Gastrocnemius medialis (tissue), 4 donors: ENCODE data around the gene ZFYVE21. TPM values are rescaled to one million over a fixed set of nuclear protein-coding genes. Genes with fewer than 3 reads are reported as not detected.
A peak's percentile ranks its signal among the peaks of the same experiment; 100 is the strongest.

Experiments
- ATAC-seq, 2 donors: fragments of 150-250 bp; one replicate each; pipeline ENCODE4 v1.9.1; 2016
- DNase-seq, 2 donors: peaks; one replicate each; pipeline ENCODE4 v3.0.0-alpha.2; 2019
- H3K27ac ChIP-seq, 4 donors: fragments of 200-600 bp; sonication (generic); 1 replicate in 1 of 4; 2 replicates in 3 of 4; pipeline ENCODE4 v1.5.1; 2016 to 2018; ENCODE audit warnings: mild to moderate bottlenecking in 2 of 4, moderate library complexity in 1 of 4
- H3K27me3 ChIP-seq, 3 donors: fragments of 200-600 bp; sonication (generic) in 2 of 3; 1 replicate in 1 of 3; 2 replicates in 2 of 3; pipeline versions ENCODE4 v1.5.1 to v1.6.0; 2016 to 2019; ENCODE audit warnings: mild to moderate bottlenecking in 1 of 3, moderate library complexity in 1 of 3
- H3K36me3 ChIP-seq, 2 donors: fragments of 200-600 bp; sonication (generic) in 1 of 2; one replicate each; pipeline ENCODE4 v1.5.1; 2017 to 2018
- H3K4me1 ChIP-seq, 2 donors: fragments of 200-600 bp; sonication (generic) in 1 of 2; one replicate each; pipeline ENCODE4 v1.5.1; 2016 to 2017; ENCODE audit warnings: mild to moderate bottlenecking in 2 of 2
- H3K4me3 ChIP-seq, 4 donors: fragments of 200-600 bp; sonication (generic) in 3 of 4; 1 replicate in 1 of 4; 2 replicates in 3 of 4; pipeline ENCODE4 v1.5.1; 2016 to 2019; ENCODE audit warnings: mild to moderate bottlenecking in 2 of 4
- H3K9me3 ChIP-seq, 3 donors: fragments of 200-600 bp; sonication (generic) in 2 of 3; 1 replicate in 1 of 3; 2 replicates in 2 of 3; pipeline ENCODE4 v1.5.1; 2016 to 2019
- POLR2A ChIP-seq, 2 donors: fragments of 450-650 bp; IDR thresholded peaks; one replicate each; pipeline ENCODE4 v1.6.1; 2017; ENCODE audit warnings: antibody characterized with exemption in 2 of 2, mild to moderate bottlenecking in 2 of 2, moderate library complexity in 2 of 2
- in situ Hi-C, 4 donors: fragments of 200-750 bp; cut with MboI; loops; one replicate each; pipeline versions ENCODE4 v1.15.0 to v1.8.0; 2017; ENCODE audit warnings: low sequenced_read_pairs in 4 of 4
- intact Hi-C: fragments of 100-400 bp; cut with DNase I; formaldehyde crosslinking; loops from one replicate; pipeline ENCODE4 v1.15.1; 2023; ENCODE audit warnings: low total_unique reads
- total RNA-seq, 4 donors: library from RNA; depleted of rRNA; stranded (reverse); fragments of >200 nt; gene quantifications; one replicate each; pipeline versions ENCODE4 v1.1.0 to v1.2.3, GENCODE V29; 2016
- TF ChIP-seq, protein P1 (sequence below), 5 experiments: fragments of 450-650 bp in 3 of 5; fragments of 200-600 bp in 2 of 5; sonication (generic) in 2 of 5; IDR thresholded peaks in 4 of 5; conservative IDR thresholded peaks in 1 of 5; 1 replicate in 4 of 5; 2 replicates in 1 of 5; pipeline ENCODE4 v1.5.1; 2016 to 2019; ENCODE audit warnings: antibody characterized with exemption in 5 of 5, mild to moderate bottlenecking in 3 of 5, moderate library complexity in 3 of 5

Gene ZFYVE21
- total RNA-seq, 4 donors from 2014 or later, result 16.2 to 25.8 (median 20.2) TPM

DNA sequence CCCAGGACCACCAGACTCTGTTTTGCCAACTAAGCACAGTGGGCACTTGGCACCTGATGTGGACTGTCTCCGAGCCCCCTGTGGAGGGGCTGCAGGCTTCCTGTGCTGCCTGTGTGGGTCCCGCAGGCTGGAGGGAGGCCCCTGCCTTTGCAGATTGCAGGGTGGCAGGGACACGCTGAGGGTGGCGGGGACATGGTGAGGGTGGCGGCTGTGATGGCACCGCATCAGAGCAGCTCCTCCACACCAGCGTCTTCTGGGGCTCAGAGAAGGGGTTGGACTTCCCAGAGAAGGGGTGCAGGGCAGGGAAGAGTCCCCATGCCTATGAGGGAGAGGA, 8.1 kb downstream of the ZFYVE21 start:
- Histone ChIP-seq H3K27me3 (no peaks in the 10 kb centered on the region), H3K4me1 (peaks cover 32 to 39% of the 10 kb centered on the region in 2 donors), H3K27ac (peak overlapping the region in 3 of 4 donors; percentile 3 to 45 (median 43)), H3K9me3 (no peaks in the 10 kb centered on the region), H3K36me3 (no peaks in the 10 kb centered on the region), H3K4me3 (no peak overlapping the region)
- intact Hi-C loops (no loop called here), in situ Hi-C loops (no loop called here)
- no peak for ATAC-seq
- TF ChIP-seq, protein P1, sequence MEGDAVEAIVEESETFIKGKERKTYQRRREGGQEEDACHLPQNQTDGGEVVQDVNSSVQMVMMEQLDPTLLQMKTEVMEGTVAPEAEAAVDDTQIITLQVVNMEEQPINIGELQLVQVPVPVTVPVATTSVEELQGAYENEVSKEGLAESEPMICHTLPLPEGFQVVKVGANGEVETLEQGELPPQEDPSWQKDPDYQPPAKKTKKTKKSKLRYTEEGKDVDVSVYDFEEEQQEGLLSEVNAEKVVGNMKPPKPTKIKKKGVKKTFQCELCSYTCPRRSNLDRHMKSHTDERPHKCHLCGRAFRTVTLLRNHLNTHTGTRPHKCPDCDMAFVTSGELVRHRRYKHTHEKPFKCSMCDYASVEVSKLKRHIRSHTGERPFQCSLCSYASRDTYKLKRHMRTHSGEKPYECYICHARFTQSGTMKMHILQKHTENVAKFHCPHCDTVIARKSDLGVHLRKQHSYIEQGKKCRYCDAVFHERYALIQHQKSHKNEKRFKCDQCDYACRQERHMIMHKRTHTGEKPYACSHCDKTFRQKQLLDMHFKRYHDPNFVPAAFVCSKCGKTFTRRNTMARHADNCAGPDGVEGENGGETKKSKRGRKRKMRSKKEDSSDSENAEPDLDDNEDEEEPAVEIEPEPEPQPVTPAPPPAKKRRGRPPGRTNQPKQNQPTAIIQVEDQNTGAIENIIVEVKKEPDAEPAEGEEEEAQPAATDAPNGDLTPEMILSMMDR (IDR thresholded peaks at IDR 0.05 in 4 of 5, conservative IDR thresholded peaks at IDR 0.05 in 1 of 5), result no peak
- TF ChIP-seq POLR2A (IDR thresholded peaks at IDR 0.05), result no peak
- no peak for DNase-seq

- TF ChIP-seq POLR2A (IDR thresholded peaks at IDR 0.05), result no peak
- TF ChIP-seq, protein P1 (IDR thresholded peaks at IDR 0.05 in 4 of 5, conservative IDR thresholded peaks at IDR 0.05 in 1 of 5), result no peak
- intact Hi-C loops (no loop called here), in situ Hi-C loops (no loop called here)
- Histone ChIP-seq H3K4me1 (peaks cover 32 to 39% of the 10 kb centered on the region in 2 donors), H3K9me3 (no peaks in the 10 kb centered on the region), H3K27me3 (no peaks in the 10 kb centered on the region), H3K27ac (peak overlapping the region in 3 of 4 donors; percentile 3 to 45 (median 43)), H3K36me3 (peaks cover 0 to 2% of the 10 kb centered on the region in 2 donors), H3K4me3 (no peak overlapping the region)
- no peak for ATAC-seq
- DNase-seq, result no peak
These were observed 8.5 kb downstream of the ZFYVE21 start for GRCh38 chr14:103724116-103724515.

DNA sequence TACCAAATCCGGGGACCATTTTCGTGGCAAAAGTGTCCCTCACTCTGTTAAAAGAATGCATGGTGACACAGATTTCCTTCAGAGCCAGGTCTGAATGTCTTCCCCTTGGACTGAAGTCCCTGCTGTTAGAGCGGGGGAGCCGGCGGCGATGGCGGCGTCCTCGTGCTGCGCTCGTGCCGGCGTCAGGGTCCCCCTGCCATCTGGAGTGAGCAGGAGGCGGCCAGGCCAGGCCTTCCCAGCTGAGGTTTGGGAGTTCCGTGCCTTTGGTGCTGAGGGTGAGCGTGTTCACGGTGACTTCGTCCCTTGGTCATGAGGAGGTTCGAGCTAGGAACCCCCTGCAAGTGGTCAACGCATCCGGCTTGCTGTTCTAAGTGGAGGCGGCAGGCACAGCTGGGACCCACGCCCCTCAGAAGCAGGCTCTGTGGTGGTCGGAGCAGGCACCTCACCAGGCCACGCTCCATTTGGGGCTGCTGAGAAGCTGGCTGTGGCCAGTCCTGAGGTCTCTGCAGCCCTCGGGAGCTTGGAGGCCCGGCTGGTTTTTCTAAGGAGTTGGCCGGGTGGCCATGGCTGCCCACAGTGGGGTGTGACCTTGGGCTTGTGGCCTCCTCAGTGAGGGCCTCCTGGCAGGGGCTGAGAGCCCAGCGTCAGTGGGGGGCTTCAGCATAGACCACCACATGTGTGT, 9.5 kb downstream of the ZFYVE21 start:
- Histone ChIP-seq H3K4me1 (peaks cover 30 to 32% of the 10 kb centered on the region in 2 donors), H3K36me3 (peaks cover 0 to 13% of the 10 kb centered on the region in 2 donors), H3K4me3 (no peak overlapping the region), H3K27ac (no peak overlapping the region), H3K9me3 (no peaks in the 10 kb centered on the region), H3K27me3 (no peaks in the 10 kb centered on the region)
- DNase-seq, result no peak
- no peak for TF ChIP-seq POLR2A (IDR thresholded peaks at IDR 0.05)
- TF ChIP-seq, protein P1 (IDR thresholded peaks at IDR 0.05 in 4 of 5, conservative IDR thresholded peaks at IDR 0.05 in 1 of 5), result no peak
- in situ Hi-C loops, result no loop called here
- ATAC-seq, result no peak
- intact Hi-C loops, result no loop called here

GRCh38 chr14:103725739-103726395, 10.3 kb downstream of the ZFYVE21 start:
- intact Hi-C loops, result no loop called here

More at GRCh38 chr14:103725739-103726395, 10.3 kb downstream of the ZFYVE21 start:
- no peak overlapping the region for H3K4me3 ChIP-seq
- H3K36me3 ChIP-seq, result peaks cover 0 to 14% of the 10 kb centered on the region in 2 donors
- no peaks in the 10 kb centered on the region for H3K27me3 ChIP-seq
- no peaks in the 10 kb centered on the region for H3K9me3 ChIP-seq
- no peak overlapping the region for H3K27ac ChIP-seq
- ATAC-seq (no peak), DNase-seq (no peak)
- TF ChIP-seq, protein P1 (IDR thresholded peaks at IDR 0.05 in 4 of 5, conservative IDR thresholded peaks at IDR 0.05 in 1 of 5), result no peak
- TF ChIP-seq POLR2A (IDR thresholded peaks at IDR 0.05), result no peak
- in situ Hi-C loops, result no loop called here
- H3K4me1 ChIP-seq, result peaks cover 30 to 32% of the 10 kb centered on the region in 2 donors
